ENCODE data around the gene GNAT3.

Gene GNAT3

DNA sequence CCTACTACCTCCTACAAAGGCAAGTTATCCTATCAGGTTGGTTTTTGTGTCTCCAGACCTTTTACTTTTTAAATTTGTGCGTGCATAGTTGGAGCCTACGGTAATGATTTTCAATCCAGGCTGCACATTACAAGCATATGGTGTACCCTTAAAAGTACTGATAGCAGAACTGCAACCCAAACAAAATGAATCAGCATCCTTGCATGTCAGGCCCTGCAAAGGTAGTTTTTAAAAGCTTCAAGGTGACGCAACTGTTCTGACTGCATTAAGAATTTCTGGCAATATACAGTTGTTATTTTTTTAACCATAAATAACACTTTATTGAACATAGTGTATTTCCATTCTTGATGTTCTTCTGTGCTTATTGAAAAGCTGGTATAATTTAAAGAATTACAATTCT, 28.9 kb downstream of the GNAT3 start:
- Histone ChIP-seq H3K27ac (no peak overlapping the region), H3K9me3 (no peaks in the 10 kb centered on the region), H3K36me3 (no peaks in the 10 kb centered on the region), H3K27me3 (no peaks in the 10 kb centered on the region), H3K4me1 (ENCODE audit: control insufficient read depth in 1 of 2, insufficient read depth in 1 of 2, low read depth in 1 of 2, low read length in 1 of 2) (no peaks in the 10 kb centered on the region), H3K4me3 (ENCODE audit: low read depth in 1 of 2, low read length in 1 of 2) (no peak overlapping the region)
- TF ChIP-seq, protein P1, sequence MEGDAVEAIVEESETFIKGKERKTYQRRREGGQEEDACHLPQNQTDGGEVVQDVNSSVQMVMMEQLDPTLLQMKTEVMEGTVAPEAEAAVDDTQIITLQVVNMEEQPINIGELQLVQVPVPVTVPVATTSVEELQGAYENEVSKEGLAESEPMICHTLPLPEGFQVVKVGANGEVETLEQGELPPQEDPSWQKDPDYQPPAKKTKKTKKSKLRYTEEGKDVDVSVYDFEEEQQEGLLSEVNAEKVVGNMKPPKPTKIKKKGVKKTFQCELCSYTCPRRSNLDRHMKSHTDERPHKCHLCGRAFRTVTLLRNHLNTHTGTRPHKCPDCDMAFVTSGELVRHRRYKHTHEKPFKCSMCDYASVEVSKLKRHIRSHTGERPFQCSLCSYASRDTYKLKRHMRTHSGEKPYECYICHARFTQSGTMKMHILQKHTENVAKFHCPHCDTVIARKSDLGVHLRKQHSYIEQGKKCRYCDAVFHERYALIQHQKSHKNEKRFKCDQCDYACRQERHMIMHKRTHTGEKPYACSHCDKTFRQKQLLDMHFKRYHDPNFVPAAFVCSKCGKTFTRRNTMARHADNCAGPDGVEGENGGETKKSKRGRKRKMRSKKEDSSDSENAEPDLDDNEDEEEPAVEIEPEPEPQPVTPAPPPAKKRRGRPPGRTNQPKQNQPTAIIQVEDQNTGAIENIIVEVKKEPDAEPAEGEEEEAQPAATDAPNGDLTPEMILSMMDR (IDR thresholded peaks at IDR 0.05) = no peak

DNA sequence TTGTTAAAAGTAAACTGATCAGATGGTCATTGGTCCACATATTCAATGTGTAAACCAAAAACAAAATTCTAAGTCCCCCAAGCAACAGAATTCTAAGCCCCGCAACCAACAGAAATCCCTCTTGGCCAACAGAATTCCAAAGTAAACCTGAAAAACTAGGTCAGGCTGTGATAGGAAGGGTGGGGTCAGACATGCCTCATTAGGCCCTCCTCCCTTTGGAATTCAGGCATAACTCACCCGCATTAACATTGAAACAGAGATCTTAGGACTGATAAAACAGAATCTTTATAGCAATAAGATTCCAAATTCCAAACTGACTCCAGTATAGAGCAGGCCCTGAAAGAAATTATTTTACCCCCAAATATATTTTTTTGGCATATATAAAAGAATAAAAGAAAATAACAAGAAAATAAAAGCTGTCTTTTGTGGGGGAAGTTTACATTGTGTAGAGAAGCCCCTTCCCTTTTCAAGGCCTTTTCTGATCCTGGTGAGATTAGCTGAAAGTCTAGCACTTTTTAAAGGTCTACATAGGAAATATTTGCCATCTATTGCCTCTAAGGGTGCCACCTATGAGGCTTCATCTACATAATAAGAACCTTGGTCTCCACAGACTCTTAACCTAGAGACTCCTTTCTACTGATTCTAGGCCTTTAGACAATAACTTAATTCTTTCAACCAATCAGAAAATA, 30.5 kb downstream of the GNAT3 start:
- Histone ChIP-seq H3K4me1 (ENCODE audit: control insufficient read depth in 1 of 2, insufficient read depth in 1 of 2, low read depth in 1 of 2, low read length in 1 of 2) (no peaks in the 10 kb centered on the region), H3K9me3 (no peaks in the 10 kb centered on the region), H3K4me3 (ENCODE audit: low read depth in 1 of 2, low read length in 1 of 2) (no peak overlapping the region), H3K27me3 (no peaks in the 10 kb centered on the region), H3K27ac (no peak overlapping the region), H3K36me3 (no peaks in the 10 kb centered on the region)
- TF ChIP-seq, protein P1 (IDR thresholded peaks at IDR 0.05) = no peak

DNA sequence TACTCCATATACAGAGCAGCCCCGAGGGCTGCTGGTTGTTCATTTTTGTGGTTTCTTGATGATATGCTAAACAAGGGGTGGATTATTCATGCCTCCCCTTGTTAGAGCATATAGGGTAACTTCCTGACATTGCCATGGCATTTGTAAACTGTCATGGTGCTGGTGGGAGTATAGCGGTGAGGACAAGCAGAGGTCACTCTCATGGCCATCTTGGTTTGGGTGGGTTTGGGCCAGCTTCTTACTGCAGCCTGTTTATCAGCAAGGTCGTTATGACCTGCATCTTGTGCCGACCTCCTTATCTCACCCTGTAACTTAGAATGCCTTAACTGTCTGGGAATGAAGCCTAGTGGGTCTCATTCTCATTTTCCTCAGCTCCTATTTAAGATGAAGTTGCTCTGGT, 31.3 kb downstream of the GNAT3 start:
- Histone ChIP-seq H3K4me1 (ENCODE audit: control insufficient read depth in 1 of 2, insufficient read depth in 1 of 2, low read depth in 1 of 2, low read length in 1 of 2) (no peaks in the 10 kb centered on the region), H3K4me3 (ENCODE audit: low read depth in 1 of 2, low read length in 1 of 2) (no peak overlapping the region), H3K27ac (no peak overlapping the region), H3K9me3 (no peaks in the 10 kb centered on the region), H3K36me3 (no peaks in the 10 kb centered on the region), H3K27me3 (no peaks in the 10 kb centered on the region)
- TF ChIP-seq, protein P1 (IDR thresholded peaks at IDR 0.05) = no peak

DNA sequence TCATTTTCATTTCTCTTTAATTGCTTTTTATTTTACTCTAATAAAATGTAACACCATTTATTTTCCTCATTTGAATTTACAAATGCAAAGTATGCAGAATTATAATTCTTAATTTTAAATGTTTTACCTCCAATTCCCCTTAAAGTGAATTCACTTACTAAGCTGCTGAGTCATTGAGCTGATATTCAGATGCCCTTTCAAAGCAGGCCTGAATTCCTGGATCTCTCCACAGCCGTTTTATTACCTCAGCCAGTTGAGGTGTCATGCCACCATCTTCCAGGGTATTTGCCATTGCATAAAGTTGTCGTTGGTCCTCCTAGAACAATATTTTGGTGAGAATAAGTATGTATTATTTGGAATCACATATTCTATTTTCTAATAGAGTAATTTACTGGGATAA, 33.2 kb downstream of the GNAT3 start:
- H3K27me3 ChIP-seq = no peaks in the 10 kb centered on the region

DNA sequence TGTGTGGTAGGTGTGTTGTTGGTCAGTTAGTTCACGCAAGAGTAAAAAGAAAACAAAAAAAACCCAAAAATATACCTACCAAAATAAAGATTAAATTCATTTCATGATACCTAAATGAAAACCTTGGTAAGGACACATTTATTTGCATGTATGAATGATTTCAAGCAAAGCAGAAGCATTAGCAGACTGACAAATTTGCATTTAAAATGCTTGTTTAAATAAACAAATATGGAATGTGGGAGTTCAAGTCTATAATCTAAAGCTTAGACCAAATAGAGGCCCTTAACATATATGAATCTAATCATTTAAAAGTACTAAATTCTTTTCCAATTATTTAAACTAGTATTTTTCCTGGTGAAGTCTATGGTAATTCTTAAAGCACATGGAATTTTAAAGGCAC, 35.8 kb downstream of the GNAT3 start:
- no peak overlapping the region for H3K4me3 ChIP-seq (ENCODE audit: low read depth in 1 of 2, low read length in 1 of 2)
- TF ChIP-seq, protein P1 (IDR thresholded peaks at IDR 0.05) = no peak
- H3K4me1 ChIP-seq (ENCODE audit: control insufficient read depth in 1 of 2, insufficient read depth in 1 of 2, low read depth in 1 of 2, low read length in 1 of 2) = no peaks in the 10 kb centered on the region
- no peaks in the 10 kb centered on the region for H3K36me3 ChIP-seq
- H3K27ac ChIP-seq = no peak overlapping the region
- no peaks in the 10 kb centered on the region for H3K9me3 ChIP-seq
- no peaks in the 10 kb centered on the region for H3K27me3 ChIP-seq

More for the DNA sequence above, 33.2 kb downstream of the GNAT3 start:
- H3K4me1 ChIP-seq (ENCODE audit: control insufficient read depth in 1 of 2, insufficient read depth in 1 of 2, low read depth in 1 of 2, low read length in 1 of 2) = no peaks in the 10 kb centered on the region
- no peak overlapping the region for H3K4me3 ChIP-seq (ENCODE audit: low read depth in 1 of 2, low read length in 1 of 2)
- H3K27ac ChIP-seq = no peak overlapping the region
- TF ChIP-seq, protein P1 (IDR thresholded peaks at IDR 0.05) = no peak
- no peaks in the 10 kb centered on the region for H3K9me3 ChIP-seq
- no peaks in the 10 kb centered on the region for H3K36me3 ChIP-seq
